Fibroblast of skin of left quadriceps (primary cell): Measurements from ENCODE around the gene N4BP3.
A peak's percentile ranks its signal among the peaks of the same experiment; 100 is the strongest.
"Not testable (repeated sequence)": the region's sequence is repeated elsewhere in the genome, so short reads cannot be mapped to it uniquely, and the experiment has no call there.

Source experiments
- DNase-seq, 2 experiments: peaks; one replicate each; pipeline ENCODE4 v3.0.0-alpha.2; 2013; ENCODE audit warnings: low read depth in 2 of 2

The N4BP3 gene

GRCh38 chr5:178113141-178113787 is at the start of gene N4BP3:
N4BP3 (plus strand) TSS chr5:178113532; CDS start chr5:178119584, 6,052 bp downstream.
- DNase-seq: no peak

- no peak for DNase-seq
Measured at GRCh38 chr5:178067755-178068154, 45.6 kb upstream of the N4BP3 start.

GRCh38 chr5:178068293-178068692 is 45.0 kb upstream of the N4BP3 start:
- no peak for DNase-seq

- no peak for DNase-seq
Measured at GRCh38 chr5:178069909-178070308, 43.4 kb upstream of the N4BP3 start.

GRCh38 chr5:178071108-178071507 is 42.2 kb upstream of the N4BP3 start:
- no peak for DNase-seq

GRCh38 chr5:178072749-178073148 is 40.6 kb upstream of the N4BP3 start:
- DNase-seq: no peak

GRCh38 chr5:178074266-178074952 is 38.9 kb upstream of the N4BP3 start:
- no peak for DNase-seq

- DNase-seq: not testable (repeated sequence)
Measured at GRCh38 chr5:178076965-178077364, 36.4 kb upstream of the N4BP3 start.

- no peak for DNase-seq
Measured at GRCh38 chr5:178077751-178078150, 35.6 kb upstream of the N4BP3 start.

- DNase-seq: peak in 1 of 2 experiments; percentile 10
Measured at GRCh38 chr5:178078197-178079010, 34.9 kb upstream of the N4BP3 start.

GRCh38 chr5:178080056-178080455 is 33.3 kb upstream of the N4BP3 start:
- DNase-seq: no peak

- DNase-seq: no peak
Measured at GRCh38 chr5:178080618-178081410, 32.5 kb upstream of the N4BP3 start.

GRCh38 chr5:178081571-178082243 is 31.6 kb upstream of the N4BP3 start:
- no peak for DNase-seq

- no peak for DNase-seq
Measured at GRCh38 chr5:178083922-178084321, 29.4 kb upstream of the N4BP3 start.

- no peak for DNase-seq
Measured at GRCh38 chr5:178085316-178085715, 28.0 kb upstream of the N4BP3 start.

- no peak for DNase-seq
Measured at GRCh38 chr5:178086266-178086665, 27.1 kb upstream of the N4BP3 start.

- DNase-seq: not testable (repeated sequence)
Measured at GRCh38 chr5:178087199-178087598, 26.1 kb upstream of the N4BP3 start.

- no peak for DNase-seq
Measured at GRCh38 chr5:178090856-178091255, 22.5 kb upstream of the N4BP3 start.

GRCh38 chr5:178093134-178093533 is 20.2 kb upstream of the N4BP3 start:
- no peak for DNase-seq

GRCh38 chr5:178094345-178094744 is 19.0 kb upstream of the N4BP3 start:
- DNase-seq: no peak

- no peak for DNase-seq
Measured at GRCh38 chr5:178098685-178099084, 14.6 kb upstream of the N4BP3 start.
